BJ (cell line): Measurements from ENCODE around the gene ELANE. TPM values are rescaled to one million over a fixed set of nuclear protein-coding genes. Genes with fewer than 3 reads are reported as not detected.

Source experiments
- CTCF ChIA-PET: fragments of 350-600 bp; formaldehyde crosslinking; extraction: SDS; loops from one replicate; lab custom pipeline; 2021; ENCODE audit warnings: antibody characterized with exemption, inconsistent platforms; lab: Yijun Ruan, JAX
- POLR2A ChIA-PET: fragments of 300-600 bp; sonication (Branson Sonifier 250); formaldehyde crosslinking; extraction: SDS; loops from one replicate; lab custom pipeline; 2021; ENCODE audit warnings: antibody characterized with exemption; lab: Charles Lee
- DNase-seq: peaks from one replicate; pipeline ENCODE4 v3.0.0-alpha.2; 2011; ENCODE audit warnings: low read depth
- H3K27me3 ChIP-seq: 2 replicates; pipeline ENCODE4 v1.6.0; 2011; ENCODE audit warnings: low read length; ENCODE audit not compliant: control insufficient read depth, insufficient read depth
- H3K36me3 ChIP-seq: 2 replicates; pipeline ENCODE4 v1.5.1; 2011; ENCODE audit warnings: low read length; ENCODE audit not compliant: control insufficient read depth, insufficient read depth
- H3K4me3 ChIP-seq: 2 replicates; pipeline ENCODE4 v1.5.1; 2011; ENCODE audit warnings: low read depth, mild to moderate bottlenecking, control low read depth, low read length
- CTCF ChIP-seq: IDR thresholded peaks from 2 replicates; pipeline ENCODE4 v1.5.1; 2011; ENCODE audit warnings: low read depth, mild to moderate bottlenecking, control low read depth, inconsistent platforms, low read length, moderate library complexity; ENCODE audit not compliant: insufficient read depth
- polyA plus RNA-seq: library from polyadenylated mRNA; depleted of rRNA; stranded (reverse); fragments of >200 nt; gene quantifications from 2 replicates; pipeline ENCODE4 v1.2.3, GENCODE V29; 2011

ELANE gene
- polyA plus RNA-seq, 1 experiment, result 0.12 TPM

GRCh38 chr19:884420-885211 lies 32.5 kb downstream of the ELANE start:
- no peaks in the 10 kb centered on the region for H3K27me3 ChIP-seq
- H3K4me3 ChIP-seq, result no peak overlapping the region
- ChIA-PET CTCF (no interaction called here), POLR2A (no interaction called here)
- H3K36me3 ChIP-seq, result peaks cover 49% of the 10 kb centered on the region
- TF ChIP-seq CTCF, result no peak
- no peak for DNase-seq

GRCh38 chr19:885536-886224 lies 33.6 kb downstream of the ELANE start:
- POLR2A ChIA-PET, result no interaction called here
- no peaks in the 10 kb centered on the region for H3K27me3 ChIP-seq
- H3K36me3 ChIP-seq, result peaks cover 54% of the 10 kb centered on the region
- no peak for DNase-seq
- H3K4me3 ChIP-seq, result no peak overlapping the region
- no peak for TF ChIP-seq CTCF
- CTCF ChIA-PET, result no interaction called here

GRCh38 chr19:887072-887471 lies 35.0 kb downstream of the ELANE start:
- Histone ChIP-seq H3K4me3 (no peak overlapping the region), H3K27me3 (no peaks in the 10 kb centered on the region), H3K36me3 (peaks cover 45% of the 10 kb centered on the region)
- peak; percentile 83 for DNase-seq
- ChIA-PET POLR2A (no interaction called here), CTCF (no interaction called here)
- TF ChIP-seq CTCF, result no peak

GRCh38 chr19:887599-887998 lies 35.5 kb downstream of the ELANE start:
- Histone ChIP-seq H3K4me3 (no peak overlapping the region), H3K27me3 (no peaks in the 10 kb centered on the region), H3K36me3 (peaks cover 41% of the 10 kb centered on the region)
- no peak for DNase-seq
- TF ChIP-seq CTCF, result no peak
- ChIA-PET POLR2A (no interaction called here), CTCF (no interaction called here)

GRCh38 chr19:888581-889385 lies 36.7 kb downstream of the ELANE start:
- ChIA-PET POLR2A (no interaction called here), CTCF (no interaction called here)
- DNase-seq, result no peak
- peaks cover 36% of the 10 kb centered on the region for H3K36me3 ChIP-seq
- no peak overlapping the region for H3K4me3 ChIP-seq
- H3K27me3 ChIP-seq, result no peaks in the 10 kb centered on the region
- TF ChIP-seq CTCF, result no peak
